ENCODE data around the gene UBXN1. TPM values are rescaled to one million over a fixed set of nuclear protein-coding genes. Genes with fewer than 3 reads are reported as not detected.

The UBXN1 gene
- total RNA-seq, 1 experiment from 2014 or later: 135 TPM

DNA sequence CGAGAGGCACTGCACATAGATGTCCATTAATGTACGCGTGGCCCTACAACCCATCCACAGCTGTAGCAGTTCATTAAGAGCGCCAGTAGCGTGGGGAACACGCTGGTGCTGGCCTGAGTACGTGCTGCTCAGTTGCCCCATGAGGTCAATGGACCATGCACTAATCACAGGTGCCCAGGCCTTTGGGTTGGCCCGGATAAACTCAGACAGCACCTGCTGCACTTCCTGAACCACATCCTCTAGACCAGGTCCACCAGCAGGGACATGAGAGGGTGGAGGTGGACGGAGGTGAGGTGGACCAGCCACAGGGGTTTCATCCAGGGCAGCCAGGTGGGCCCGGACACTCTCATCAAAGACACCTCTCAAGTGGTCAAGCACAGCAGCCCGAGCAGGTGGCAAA lies 29.4 kb downstream of the UBXN1 start:
- Mint-ChIP-seq H3K36me3 (peaks cover 23% of the 10 kb centered on the region), H3K9me3 (no peaks in the 10 kb centered on the region), H3K27me3 (ENCODE audit: low read depth) (no peaks in the 10 kb centered on the region), H3K4me1 (peaks cover 18% of the 10 kb centered on the region), H3K4me3 (no peak overlapping the region), H3K27ac (no peak overlapping the region)
- DNase-seq (ENCODE audit: low spot score) (no peak), ATAC-seq (no peak)
- ChIA-PET CTCF (no interaction called here), POLR2A (interaction anchor here (1.1 to 6.3 kb wide), 2 partner anchors 16 to 21 kb away, joined by 3 to 42 read pairs; partner anchors contain the start of genes C11orf98 and CSKMT)
- TF ChIP-seq, protein P1, sequence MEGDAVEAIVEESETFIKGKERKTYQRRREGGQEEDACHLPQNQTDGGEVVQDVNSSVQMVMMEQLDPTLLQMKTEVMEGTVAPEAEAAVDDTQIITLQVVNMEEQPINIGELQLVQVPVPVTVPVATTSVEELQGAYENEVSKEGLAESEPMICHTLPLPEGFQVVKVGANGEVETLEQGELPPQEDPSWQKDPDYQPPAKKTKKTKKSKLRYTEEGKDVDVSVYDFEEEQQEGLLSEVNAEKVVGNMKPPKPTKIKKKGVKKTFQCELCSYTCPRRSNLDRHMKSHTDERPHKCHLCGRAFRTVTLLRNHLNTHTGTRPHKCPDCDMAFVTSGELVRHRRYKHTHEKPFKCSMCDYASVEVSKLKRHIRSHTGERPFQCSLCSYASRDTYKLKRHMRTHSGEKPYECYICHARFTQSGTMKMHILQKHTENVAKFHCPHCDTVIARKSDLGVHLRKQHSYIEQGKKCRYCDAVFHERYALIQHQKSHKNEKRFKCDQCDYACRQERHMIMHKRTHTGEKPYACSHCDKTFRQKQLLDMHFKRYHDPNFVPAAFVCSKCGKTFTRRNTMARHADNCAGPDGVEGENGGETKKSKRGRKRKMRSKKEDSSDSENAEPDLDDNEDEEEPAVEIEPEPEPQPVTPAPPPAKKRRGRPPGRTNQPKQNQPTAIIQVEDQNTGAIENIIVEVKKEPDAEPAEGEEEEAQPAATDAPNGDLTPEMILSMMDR (IDR thresholded peaks at IDR 0.05): no peak
- TF ChIP-seq, protein P2, sequence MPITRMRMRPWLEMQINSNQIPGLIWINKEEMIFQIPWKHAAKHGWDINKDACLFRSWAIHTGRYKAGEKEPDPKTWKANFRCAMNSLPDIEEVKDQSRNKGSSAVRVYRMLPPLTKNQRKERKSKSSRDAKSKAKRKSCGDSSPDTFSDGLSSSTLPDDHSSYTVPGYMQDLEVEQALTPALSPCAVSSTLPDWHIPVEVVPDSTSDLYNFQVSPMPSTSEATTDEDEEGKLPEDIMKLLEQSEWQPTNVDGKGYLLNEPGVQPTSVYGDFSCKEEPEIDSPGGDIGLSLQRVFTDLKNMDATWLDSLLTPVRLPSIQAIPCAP (CRISPR knock-in tag; IDR thresholded peaks at IDR 0.05): no peak
- TF ChIP-seq ESRRA (CRISPR knock-in tag; IDR thresholded peaks at IDR 0.05; ENCODE audit: borderline replicate concordance) (no peak), TCF7 (CRISPR knock-in tag; IDR thresholded peaks at IDR 0.05; ENCODE audit: low read depth) (no peak), SP1 (CRISPR knock-in tag; conservative IDR thresholded peaks at IDR 0.05) (no peak), ZNF138 (CRISPR knock-in tag; conservative IDR thresholded peaks at IDR 0.05) (no peak)
- TF ChIP-seq, protein P3, sequence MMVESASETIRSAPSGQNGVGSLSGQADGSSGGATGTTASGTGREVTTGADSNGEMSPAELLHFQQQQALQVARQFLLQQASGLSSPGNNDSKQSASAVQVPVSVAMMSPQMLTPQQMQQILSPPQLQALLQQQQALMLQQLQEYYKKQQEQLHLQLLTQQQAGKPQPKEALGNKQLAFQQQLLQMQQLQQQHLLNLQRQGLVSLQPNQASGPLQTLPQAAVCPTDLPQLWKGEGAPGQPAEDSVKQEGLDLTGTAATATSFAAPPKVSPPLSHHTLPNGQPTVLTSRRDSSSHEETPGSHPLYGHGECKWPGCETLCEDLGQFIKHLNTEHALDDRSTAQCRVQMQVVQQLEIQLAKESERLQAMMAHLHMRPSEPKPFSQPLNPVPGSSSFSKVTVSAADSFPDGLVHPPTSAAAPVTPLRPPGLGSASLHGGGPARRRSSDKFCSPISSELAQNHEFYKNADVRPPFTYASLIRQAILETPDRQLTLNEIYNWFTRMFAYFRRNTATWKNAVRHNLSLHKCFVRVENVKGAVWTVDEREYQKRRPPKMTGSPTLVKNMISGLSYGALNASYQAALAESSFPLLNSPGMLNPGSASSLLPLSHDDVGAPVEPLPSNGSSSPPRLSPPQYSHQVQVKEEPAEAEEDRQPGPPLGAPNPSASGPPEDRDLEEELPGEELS (CRISPR knock-in tag; IDR thresholded peaks at IDR 0.05): no peak
- TF ChIP-seq, protein P4, sequence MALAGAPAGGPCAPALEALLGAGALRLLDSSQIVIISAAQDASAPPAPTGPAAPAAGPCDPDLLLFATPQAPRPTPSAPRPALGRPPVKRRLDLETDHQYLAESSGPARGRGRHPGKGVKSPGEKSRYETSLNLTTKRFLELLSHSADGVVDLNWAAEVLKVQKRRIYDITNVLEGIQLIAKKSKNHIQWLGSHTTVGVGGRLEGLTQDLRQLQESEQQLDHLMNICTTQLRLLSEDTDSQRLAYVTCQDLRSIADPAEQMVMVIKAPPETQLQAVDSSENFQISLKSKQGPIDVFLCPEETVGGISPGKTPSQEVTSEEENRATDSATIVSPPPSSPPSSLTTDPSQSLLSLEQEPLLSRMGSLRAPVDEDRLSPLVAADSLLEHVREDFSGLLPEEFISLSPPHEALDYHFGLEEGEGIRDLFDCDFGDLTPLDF (CRISPR knock-in tag; IDR thresholded peaks at IDR 0.05): no peak
- TF ChIP-seq, protein P5, sequence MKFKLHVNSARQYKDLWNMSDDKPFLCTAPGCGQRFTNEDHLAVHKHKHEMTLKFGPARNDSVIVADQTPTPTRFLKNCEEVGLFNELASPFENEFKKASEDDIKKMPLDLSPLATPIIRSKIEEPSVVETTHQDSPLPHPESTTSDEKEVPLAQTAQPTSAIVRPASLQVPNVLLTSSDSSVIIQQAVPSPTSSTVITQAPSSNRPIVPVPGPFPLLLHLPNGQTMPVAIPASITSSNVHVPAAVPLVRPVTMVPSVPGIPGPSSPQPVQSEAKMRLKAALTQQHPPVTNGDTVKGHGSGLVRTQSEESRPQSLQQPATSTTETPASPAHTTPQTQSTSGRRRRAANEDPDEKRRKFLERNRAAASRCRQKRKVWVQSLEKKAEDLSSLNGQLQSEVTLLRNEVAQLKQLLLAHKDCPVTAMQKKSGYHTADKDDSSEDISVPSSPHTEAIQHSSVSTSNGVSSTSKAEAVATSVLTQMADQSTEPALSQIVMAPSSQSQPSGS (CRISPR knock-in tag; IDR thresholded peaks at IDR 0.05; ENCODE audit: borderline replicate concordance, low read depth): no peak

DNA sequence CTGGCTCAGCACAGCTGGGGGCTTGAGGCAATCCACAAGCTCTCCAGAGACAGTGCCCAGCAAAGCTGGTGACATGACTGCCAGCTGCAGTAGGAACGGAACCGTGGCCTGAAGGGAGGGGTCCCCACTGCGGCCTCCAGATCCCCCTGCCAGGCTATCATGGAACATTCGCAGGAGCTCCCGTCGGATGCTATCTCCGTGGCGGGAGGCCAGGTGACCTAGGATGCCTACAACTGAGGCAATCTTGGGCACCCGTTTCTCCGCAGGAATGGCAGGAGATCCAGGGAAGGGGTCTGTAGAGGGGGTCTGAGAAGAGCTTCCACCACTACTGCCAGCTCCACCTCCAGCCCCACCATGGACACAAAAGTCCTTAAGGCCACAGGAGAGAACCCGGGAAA lies 29.9 kb downstream of the UBXN1 start:
- H3K4me1 Mint-ChIP-seq: peaks cover 18% of the 10 kb centered on the region
- H3K9me3 Mint-ChIP-seq: no peaks in the 10 kb centered on the region
- no peak for ATAC-seq
- H3K27me3 Mint-ChIP-seq (ENCODE audit: low read depth): no peaks in the 10 kb centered on the region
- no peak overlapping the region for H3K27ac Mint-ChIP-seq
- DNase-seq (ENCODE audit: low spot score): no peak
- H3K36me3 Mint-ChIP-seq: peaks cover 28% of the 10 kb centered on the region
- H3K4me3 Mint-ChIP-seq: no peak overlapping the region
- ChIA-PET CTCF (no interaction called here), POLR2A (interaction anchor here (1.1 to 6.3 kb wide), 3 partner anchors 16 to 57 kb away, joined by 3 to 42 read pairs (median 8); partner anchors contain the start of genes C11orf98, CSKMT and TUT1)
- TF ChIP-seq GTF2I (CRISPR knock-in tag; conservative IDR thresholded peaks at IDR 0.05) (no peak), TP53 (CRISPR knock-in tag; IDR thresholded peaks at IDR 0.05) (no peak), ZNF121 (CRISPR knock-in tag; IDR thresholded peaks at IDR 0.05) (no peak), CBFB (CRISPR knock-in tag; IDR thresholded peaks at IDR 0.05; ENCODE audit: low read depth) (no peak), SP1 (CRISPR knock-in tag; conservative IDR thresholded peaks at IDR 0.05) (no peak)
- TF ChIP-seq, protein P6, sequence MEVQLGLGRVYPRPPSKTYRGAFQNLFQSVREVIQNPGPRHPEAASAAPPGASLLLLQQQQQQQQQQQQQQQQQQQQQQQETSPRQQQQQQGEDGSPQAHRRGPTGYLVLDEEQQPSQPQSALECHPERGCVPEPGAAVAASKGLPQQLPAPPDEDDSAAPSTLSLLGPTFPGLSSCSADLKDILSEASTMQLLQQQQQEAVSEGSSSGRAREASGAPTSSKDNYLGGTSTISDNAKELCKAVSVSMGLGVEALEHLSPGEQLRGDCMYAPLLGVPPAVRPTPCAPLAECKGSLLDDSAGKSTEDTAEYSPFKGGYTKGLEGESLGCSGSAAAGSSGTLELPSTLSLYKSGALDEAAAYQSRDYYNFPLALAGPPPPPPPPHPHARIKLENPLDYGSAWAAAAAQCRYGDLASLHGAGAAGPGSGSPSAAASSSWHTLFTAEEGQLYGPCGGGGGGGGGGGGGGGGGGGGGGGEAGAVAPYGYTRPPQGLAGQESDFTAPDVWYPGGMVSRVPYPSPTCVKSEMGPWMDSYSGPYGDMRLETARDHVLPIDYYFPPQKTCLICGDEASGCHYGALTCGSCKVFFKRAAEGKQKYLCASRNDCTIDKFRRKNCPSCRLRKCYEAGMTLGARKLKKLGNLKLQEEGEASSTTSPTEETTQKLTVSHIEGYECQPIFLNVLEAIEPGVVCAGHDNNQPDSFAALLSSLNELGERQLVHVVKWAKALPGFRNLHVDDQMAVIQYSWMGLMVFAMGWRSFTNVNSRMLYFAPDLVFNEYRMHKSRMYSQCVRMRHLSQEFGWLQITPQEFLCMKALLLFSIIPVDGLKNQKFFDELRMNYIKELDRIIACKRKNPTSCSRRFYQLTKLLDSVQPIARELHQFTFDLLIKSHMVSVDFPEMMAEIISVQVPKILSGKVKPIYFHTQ (CRISPR knock-in tag; IDR thresholded peaks at IDR 0.05): no peak
- TF ChIP-seq, protein P3 (CRISPR knock-in tag; IDR thresholded peaks at IDR 0.05): no peak
- TF ChIP-seq, protein P7, sequence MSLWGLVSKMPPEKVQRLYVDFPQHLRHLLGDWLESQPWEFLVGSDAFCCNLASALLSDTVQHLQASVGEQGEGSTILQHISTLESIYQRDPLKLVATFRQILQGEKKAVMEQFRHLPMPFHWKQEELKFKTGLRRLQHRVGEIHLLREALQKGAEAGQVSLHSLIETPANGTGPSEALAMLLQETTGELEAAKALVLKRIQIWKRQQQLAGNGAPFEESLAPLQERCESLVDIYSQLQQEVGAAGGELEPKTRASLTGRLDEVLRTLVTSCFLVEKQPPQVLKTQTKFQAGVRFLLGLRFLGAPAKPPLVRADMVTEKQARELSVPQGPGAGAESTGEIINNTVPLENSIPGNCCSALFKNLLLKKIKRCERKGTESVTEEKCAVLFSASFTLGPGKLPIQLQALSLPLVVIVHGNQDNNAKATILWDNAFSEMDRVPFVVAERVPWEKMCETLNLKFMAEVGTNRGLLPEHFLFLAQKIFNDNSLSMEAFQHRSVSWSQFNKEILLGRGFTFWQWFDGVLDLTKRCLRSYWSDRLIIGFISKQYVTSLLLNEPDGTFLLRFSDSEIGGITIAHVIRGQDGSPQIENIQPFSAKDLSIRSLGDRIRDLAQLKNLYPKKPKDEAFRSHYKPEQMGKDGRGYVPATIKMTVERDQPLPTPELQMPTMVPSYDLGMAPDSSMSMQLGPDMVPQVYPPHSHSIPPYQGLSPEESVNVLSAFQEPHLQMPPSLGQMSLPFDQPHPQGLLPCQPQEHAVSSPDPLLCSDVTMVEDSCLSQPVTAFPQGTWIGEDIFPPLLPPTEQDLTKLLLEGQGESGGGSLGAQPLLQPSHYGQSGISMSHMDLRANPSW (CRISPR knock-in tag; conservative IDR thresholded peaks at IDR 0.05; ENCODE audit: low read depth): no peak
- TF ChIP-seq, protein P8, sequence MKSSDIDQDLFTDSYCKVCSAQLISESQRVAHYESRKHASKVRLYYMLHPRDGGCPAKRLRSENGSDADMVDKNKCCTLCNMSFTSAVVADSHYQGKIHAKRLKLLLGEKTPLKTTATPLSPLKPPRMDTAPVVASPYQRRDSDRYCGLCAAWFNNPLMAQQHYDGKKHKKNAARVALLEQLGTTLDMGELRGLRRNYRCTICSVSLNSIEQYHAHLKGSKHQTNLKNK (CRISPR knock-in tag; IDR thresholded peaks at IDR 0.05): no peak
- TF ChIP-seq, protein P9, sequence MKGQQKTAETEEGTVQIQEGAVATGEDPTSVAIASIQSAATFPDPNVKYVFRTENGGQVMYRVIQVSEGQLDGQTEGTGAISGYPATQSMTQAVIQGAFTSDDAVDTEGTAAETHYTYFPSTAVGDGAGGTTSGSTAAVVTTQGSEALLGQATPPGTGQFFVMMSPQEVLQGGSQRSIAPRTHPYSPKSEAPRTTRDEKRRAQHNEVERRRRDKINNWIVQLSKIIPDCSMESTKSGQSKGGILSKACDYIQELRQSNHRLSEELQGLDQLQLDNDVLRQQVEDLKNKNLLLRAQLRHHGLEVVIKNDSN (CRISPR knock-in tag; IDR thresholded peaks at IDR 0.05): no peak
